ENCODE data around the gene CSRNP2. TPM values are rescaled to one million over a fixed set of nuclear protein-coding genes. Genes with fewer than 3 reads are reported as not detected.

The CSRNP2 gene
- total RNA-seq, 1 donor from 2014 or later: 40.0 TPM

GRCh38 chr12:51077930-51078329 lies 5.5 kb downstream of the CSRNP2 start:
- DNase-seq (ENCODE audit: low read depth): peak; percentile 76

- DNase-seq (ENCODE audit: low read depth): peak; percentile 89
Observed at GRCh38 chr12:51076236-51076930, 7.0 kb downstream of the CSRNP2 start.

- DNase-seq (ENCODE audit: low read depth): no peak
Observed at GRCh38 chr12:51075390-51075789, 8.0 kb downstream of the CSRNP2 start.

- peak; percentile 86 for DNase-seq (ENCODE audit: low read depth)
Observed at GRCh38 chr12:51071663-51072062, 11.7 kb downstream of the CSRNP2 start.

- DNase-seq (ENCODE audit: low read depth): no peak
Observed at GRCh38 chr12:51070004-51070403, 13.4 kb downstream of the CSRNP2 start.

GRCh38 chr12:51067771-51068170 lies 15.6 kb downstream of the CSRNP2 start:
- no peak for DNase-seq (ENCODE audit: low read depth)

GRCh38 chr12:51067229-51067628 lies 16.2 kb downstream of the CSRNP2 start:
- DNase-seq (ENCODE audit: low read depth): no peak

- no peak for DNase-seq (ENCODE audit: low read depth)
Observed at GRCh38 chr12:51065530-51065929, 17.9 kb downstream of the CSRNP2 start.

GRCh38 chr12:51062631-51063397 lies 20.6 kb downstream of the CSRNP2 start:
- DNase-seq (ENCODE audit: low read depth): no peak

- DNase-seq (ENCODE audit: low read depth): no peak
Observed at GRCh38 chr12:51059086-51059485, 24.3 kb downstream of the CSRNP2 start.

- DNase-seq (ENCODE audit: low read depth): no peak
Observed at GRCh38 chr12:51056242-51056641, 27.2 kb downstream of the CSRNP2 start.

GRCh38 chr12:51055060-51055459 lies 28.3 kb downstream of the CSRNP2 start:
- no peak for DNase-seq (ENCODE audit: low read depth)

GRCh38 chr12:51051787-51052186 lies 31.6 kb downstream of the CSRNP2 start:
- DNase-seq (ENCODE audit: low read depth): no peak

GRCh38 chr12:51049525-51049924 lies 33.9 kb downstream of the CSRNP2 start:
- no peak for DNase-seq (ENCODE audit: low read depth)

GRCh38 chr12:51048661-51049251 lies 34.6 kb downstream of the CSRNP2 start:
- peak; percentile 11 for DNase-seq (ENCODE audit: low read depth)

GRCh38 chr12:51047655-51048540 lies 35.5 kb downstream of the CSRNP2 start, which contains the start of gene LETMD1:
Gene LETMD1 (plus strand): TSS chr12:51048327. CDS start chr12:51048357, 30 bp downstream.
- DNase-seq (ENCODE audit: low read depth): peak; percentile 99

- no peak for DNase-seq (ENCODE audit: low read depth)
Observed at GRCh38 chr12:51036279-51036678, 47.1 kb downstream of the CSRNP2 start.

GRCh38 chr12:51033457-51034089 lies 49.8 kb downstream of the CSRNP2 start:
- no peak for DNase-seq (ENCODE audit: low read depth)

GRCh38 chr12:51033048-51033447 lies 50.3 kb downstream of the CSRNP2 start:
- DNase-seq (ENCODE audit: low read depth): no peak

GRCh38 chr12:51028813-51029150 lies 54.6 kb downstream of the CSRNP2 start:
- no peak for DNase-seq (ENCODE audit: low read depth)

Measured in myocyte (in vitro differentiated cells).